ENCODE results near the gene RNU2-1.
"Not testable (repeated sequence)": the region's sequence is repeated elsewhere in the genome, so short reads cannot be mapped to it uniquely, and the experiment has no call there.

The RNU2-1 gene

GRCh38 chr17:43233877-43234276 is at the start of gene RNU2-1:
Gene RNU2-1, minus strand, starts transcription at chr17:43233977.
- H3K4me3 ChIP-seq (ENCODE audit: low read length); H2AFZ ChIP-seq (ENCODE audit: low read depth, low read length); H3K36me3 ChIP-seq (ENCODE audit: insufficient read depth, low read length); H3K9me3 ChIP-seq (ENCODE audit: low read length); H3K4me1 ChIP-seq (ENCODE audit: insufficient read depth, low read length); H3K27me3 ChIP-seq (ENCODE audit: insufficient read depth, low read length): not testable (repeated sequence)

- not testable (repeated sequence) for H3K36me3 ChIP-seq (ENCODE audit: insufficient read depth, low read length); H3K4me3 ChIP-seq (ENCODE audit: low read length); H3K9me3 ChIP-seq (ENCODE audit: low read length); H2AFZ ChIP-seq (ENCODE audit: low read depth, low read length); H3K27me3 ChIP-seq (ENCODE audit: insufficient read depth, low read length); H3K4me1 ChIP-seq (ENCODE audit: insufficient read depth, low read length)
Observed at GRCh38 chr17:43272914-43273313, 39.1 kb upstream of the RNU2-1 start.

GRCh38 chr17:43272483-43272882 is 38.7 kb upstream of the RNU2-1 start:
- H3K4me3 ChIP-seq (ENCODE audit: low read length); H3K9me3 ChIP-seq (ENCODE audit: low read length); H2AFZ ChIP-seq (ENCODE audit: low read depth, low read length); H3K27me3 ChIP-seq (ENCODE audit: insufficient read depth, low read length); H3K36me3 ChIP-seq (ENCODE audit: insufficient read depth, low read length); H3K4me1 ChIP-seq (ENCODE audit: insufficient read depth, low read length): not testable (repeated sequence)

- H3K4me3 ChIP-seq (ENCODE audit: low read length); H2AFZ ChIP-seq (ENCODE audit: low read depth, low read length); H3K36me3 ChIP-seq (ENCODE audit: insufficient read depth, low read length); H3K4me1 ChIP-seq (ENCODE audit: insufficient read depth, low read length); H3K27me3 ChIP-seq (ENCODE audit: insufficient read depth, low read length); H3K9me3 ChIP-seq (ENCODE audit: low read length): not testable (repeated sequence)
Observed at GRCh38 chr17:43270552-43271504, 37.1 kb upstream of the RNU2-1 start.

GRCh38 chr17:43246456-43246855 is 12.7 kb upstream of the RNU2-1 start:
- not testable (repeated sequence) for H3K27me3 ChIP-seq (ENCODE audit: insufficient read depth, low read length); H2AFZ ChIP-seq (ENCODE audit: low read depth, low read length); H3K4me3 ChIP-seq (ENCODE audit: low read length); H3K4me1 ChIP-seq (ENCODE audit: insufficient read depth, low read length); H3K36me3 ChIP-seq (ENCODE audit: insufficient read depth, low read length); H3K9me3 ChIP-seq (ENCODE audit: low read length)

DNA sequence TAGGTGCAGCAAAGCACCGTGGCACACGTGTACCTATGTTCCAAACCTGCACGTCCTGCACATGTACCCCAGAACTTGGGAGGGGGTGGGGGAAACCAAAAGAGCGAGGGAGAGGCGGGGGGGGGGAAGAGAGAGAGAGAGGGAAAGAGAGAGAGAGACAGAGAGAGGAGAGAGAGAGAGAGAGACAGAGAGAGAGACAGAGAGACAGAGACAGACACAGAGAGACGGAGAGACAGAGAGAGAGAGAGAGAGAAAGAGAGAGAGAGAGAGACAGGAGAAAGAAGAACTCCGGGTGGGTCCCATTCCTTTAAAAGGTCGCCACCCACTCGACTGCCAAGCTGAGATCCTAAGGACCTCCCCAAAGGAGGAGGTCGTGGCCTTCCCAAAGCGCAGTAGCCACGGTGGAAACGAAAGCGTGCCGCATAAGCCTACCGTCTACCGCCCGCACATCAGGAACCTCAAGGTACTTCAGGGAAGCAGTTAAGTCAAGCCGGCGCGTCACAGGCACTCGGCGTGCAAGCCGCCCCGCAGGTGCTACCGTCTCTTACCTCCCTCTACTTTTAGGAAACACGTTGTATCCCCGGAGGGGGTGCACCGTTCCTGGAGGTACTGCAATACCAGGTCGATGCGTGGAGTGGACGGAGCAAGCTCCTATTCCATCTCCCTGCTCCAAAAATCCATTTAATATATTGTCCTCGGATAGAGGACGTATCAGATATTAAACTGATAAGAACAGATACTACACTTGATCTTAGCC is 7.0 kb upstream of the RNU2-1 start:
- H3K4me3 ChIP-seq (ENCODE audit: low read length); H3K9me3 ChIP-seq (ENCODE audit: low read length); H3K36me3 ChIP-seq (ENCODE audit: insufficient read depth, low read length); H3K4me1 ChIP-seq (ENCODE audit: insufficient read depth, low read length); H2AFZ ChIP-seq (ENCODE audit: low read depth, low read length); H3K27me3 ChIP-seq (ENCODE audit: insufficient read depth, low read length): not testable (repeated sequence)

DNA sequence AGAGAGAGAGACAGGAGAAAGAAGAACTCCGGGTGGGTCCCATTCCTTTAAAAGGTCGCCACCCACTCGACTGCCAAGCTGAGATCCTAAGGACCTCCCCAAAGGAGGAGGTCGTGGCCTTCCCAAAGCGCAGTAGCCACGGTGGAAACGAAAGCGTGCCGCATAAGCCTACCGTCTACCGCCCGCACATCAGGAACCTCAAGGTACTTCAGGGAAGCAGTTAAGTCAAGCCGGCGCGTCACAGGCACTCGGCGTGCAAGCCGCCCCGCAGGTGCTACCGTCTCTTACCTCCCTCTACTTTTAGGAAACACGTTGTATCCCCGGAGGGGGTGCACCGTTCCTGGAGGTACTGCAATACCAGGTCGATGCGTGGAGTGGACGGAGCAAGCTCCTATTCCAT is 5.8 kb upstream of the RNU2-1 start:
- H3K4me3 ChIP-seq (ENCODE audit: low read length); H2AFZ ChIP-seq (ENCODE audit: low read depth, low read length); H3K36me3 ChIP-seq (ENCODE audit: insufficient read depth, low read length); H3K9me3 ChIP-seq (ENCODE audit: low read length); H3K27me3 ChIP-seq (ENCODE audit: insufficient read depth, low read length); H3K4me1 ChIP-seq (ENCODE audit: insufficient read depth, low read length): not testable (repeated sequence)

DNA sequence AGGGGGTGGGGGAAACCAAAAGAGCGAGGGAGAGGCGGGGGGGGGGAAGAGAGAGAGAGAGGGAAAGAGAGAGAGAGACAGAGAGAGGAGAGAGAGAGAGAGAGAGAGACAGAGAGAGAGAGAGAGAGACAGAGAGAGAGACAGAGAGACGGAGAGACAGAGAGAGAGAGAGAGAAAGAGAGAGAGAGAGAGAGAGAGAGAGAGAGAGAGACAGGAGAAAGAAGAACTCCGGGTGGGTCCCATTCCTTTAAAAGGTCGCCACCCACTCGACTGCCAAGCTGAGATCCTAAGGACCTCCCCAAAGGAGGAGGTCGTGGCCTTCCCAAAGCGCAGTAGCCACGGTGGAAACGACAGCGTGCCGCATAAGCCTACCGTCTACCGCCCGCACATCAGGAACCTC is 514 bp downstream of the RNU2-1 start:
- not testable (repeated sequence) for H3K9me3 ChIP-seq (ENCODE audit: low read length); H3K4me3 ChIP-seq (ENCODE audit: low read length); H2AFZ ChIP-seq (ENCODE audit: low read depth, low read length); H3K27me3 ChIP-seq (ENCODE audit: insufficient read depth, low read length); H3K4me1 ChIP-seq (ENCODE audit: insufficient read depth, low read length); H3K36me3 ChIP-seq (ENCODE audit: insufficient read depth, low read length)

- not testable (repeated sequence) for H3K9me3 ChIP-seq (ENCODE audit: low read length); H3K4me3 ChIP-seq (ENCODE audit: low read length); H3K27me3 ChIP-seq (ENCODE audit: insufficient read depth, low read length); H3K36me3 ChIP-seq (ENCODE audit: insufficient read depth, low read length); H2AFZ ChIP-seq (ENCODE audit: low read depth, low read length); H3K4me1 ChIP-seq (ENCODE audit: insufficient read depth, low read length)
Observed at GRCh38 chr17:43232021-43232699, 1.6 kb downstream of the RNU2-1 start.

GRCh38 chr17:43231205-43232020 is 2.4 kb downstream of the RNU2-1 start:
- H3K4me3 ChIP-seq (ENCODE audit: low read length); H3K9me3 ChIP-seq (ENCODE audit: low read length); H3K4me1 ChIP-seq (ENCODE audit: insufficient read depth, low read length); H2AFZ ChIP-seq (ENCODE audit: low read depth, low read length); H3K27me3 ChIP-seq (ENCODE audit: insufficient read depth, low read length); H3K36me3 ChIP-seq (ENCODE audit: insufficient read depth, low read length): not testable (repeated sequence)

GRCh38 chr17:43228020-43228782 is 5.6 kb downstream of the RNU2-1 start, which contains the start of gene CCDC200:
Gene CCDC200, minus strand, starts transcription at chr17:43228623. Its CDS starts 69 bp downstream, at chr17:43228554.
- H3K4me3 ChIP-seq (ENCODE audit: low read length) = not testable (repeated sequence)

DNA sequence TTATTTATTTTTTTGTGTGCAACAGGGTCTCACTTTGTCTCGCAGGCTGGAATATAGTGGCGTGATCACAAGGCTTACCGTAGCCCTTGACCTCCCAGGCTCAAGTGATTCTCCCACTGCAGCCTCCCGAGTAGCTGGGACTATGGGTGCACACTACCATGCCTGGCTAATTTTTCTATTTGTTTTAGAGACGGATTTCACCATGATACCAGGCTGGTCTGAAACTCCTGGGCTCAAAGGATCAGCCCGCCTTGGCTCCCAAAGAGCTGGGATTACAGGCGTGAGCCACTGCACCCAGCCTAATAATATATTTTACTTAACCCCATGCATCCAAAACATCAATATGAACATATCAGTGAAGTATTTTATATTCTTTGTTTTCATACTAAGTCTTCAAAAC is 7.4 kb downstream of the RNU2-1 start:
- H3K4me3 ChIP-seq (ENCODE audit: low read length) = no peak overlapping the region
- H3K27me3 ChIP-seq (ENCODE audit: insufficient read depth, low read length) = no peaks in the 10 kb centered on the region
- H3K9me3 ChIP-seq (ENCODE audit: low read length) = no peaks in the 10 kb centered on the region
- no peaks in the 10 kb centered on the region for H3K36me3 ChIP-seq (ENCODE audit: insufficient read depth, low read length)
- no peaks in the 10 kb centered on the region for H3K4me1 ChIP-seq (ENCODE audit: insufficient read depth, low read length)
- H2AFZ ChIP-seq (ENCODE audit: low read depth, low read length) = no peak overlapping the region

More at GRCh38 chr17:43228020-43228782, 5.6 kb downstream of the RNU2-1 start, which contains the start of gene CCDC200:
- not testable (repeated sequence) for H3K36me3 ChIP-seq (ENCODE audit: insufficient read depth, low read length); H3K27me3 ChIP-seq (ENCODE audit: insufficient read depth, low read length); H2AFZ ChIP-seq (ENCODE audit: low read depth, low read length); H3K4me1 ChIP-seq (ENCODE audit: insufficient read depth, low read length); H3K9me3 ChIP-seq (ENCODE audit: low read length)

Measured in neuron (in vitro differentiated cells).